HFF-Myc (cell line): ENCODE measurements around the gene SRSF12.

ENCODE experiments used
- DNase-seq: peaks from one replicate; pipeline ENCODE4 v3.0.0-alpha.2; 2011; ENCODE audit warnings: low read depth; ENCODE audit errors: extremely low read depth
- H3K4me3 ChIP-seq: replicated peaks from 2 replicates; pipeline ENCODE4 v1.5.1; 2011; ENCODE audit warnings: low read depth, mild to moderate bottlenecking, control low read depth, low read length
- TF ChIP-seq, protein P1 (sequence below): IDR thresholded peaks from 2 replicates; pipeline ENCODE4 v1.5.1; 2012; ENCODE audit warnings: mild to moderate bottlenecking, low read depth, low read length, control low read depth; ENCODE audit errors: missing control alignments

SRSF12 gene

GRCh38 chr6:89100114-89100513, 17.8 kb downstream of the SRSF12 start:
- TF ChIP-seq, protein P1, sequence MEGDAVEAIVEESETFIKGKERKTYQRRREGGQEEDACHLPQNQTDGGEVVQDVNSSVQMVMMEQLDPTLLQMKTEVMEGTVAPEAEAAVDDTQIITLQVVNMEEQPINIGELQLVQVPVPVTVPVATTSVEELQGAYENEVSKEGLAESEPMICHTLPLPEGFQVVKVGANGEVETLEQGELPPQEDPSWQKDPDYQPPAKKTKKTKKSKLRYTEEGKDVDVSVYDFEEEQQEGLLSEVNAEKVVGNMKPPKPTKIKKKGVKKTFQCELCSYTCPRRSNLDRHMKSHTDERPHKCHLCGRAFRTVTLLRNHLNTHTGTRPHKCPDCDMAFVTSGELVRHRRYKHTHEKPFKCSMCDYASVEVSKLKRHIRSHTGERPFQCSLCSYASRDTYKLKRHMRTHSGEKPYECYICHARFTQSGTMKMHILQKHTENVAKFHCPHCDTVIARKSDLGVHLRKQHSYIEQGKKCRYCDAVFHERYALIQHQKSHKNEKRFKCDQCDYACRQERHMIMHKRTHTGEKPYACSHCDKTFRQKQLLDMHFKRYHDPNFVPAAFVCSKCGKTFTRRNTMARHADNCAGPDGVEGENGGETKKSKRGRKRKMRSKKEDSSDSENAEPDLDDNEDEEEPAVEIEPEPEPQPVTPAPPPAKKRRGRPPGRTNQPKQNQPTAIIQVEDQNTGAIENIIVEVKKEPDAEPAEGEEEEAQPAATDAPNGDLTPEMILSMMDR: no peak
- no peak for DNase-seq
- H3K4me3 ChIP-seq: no peak overlapping the region

- DNase-seq: no peak
- TF ChIP-seq, protein P1: no peak
These were observed 19.4 kb downstream of the SRSF12 start for GRCh38 chr6:89098461-89098860.

DNA sequence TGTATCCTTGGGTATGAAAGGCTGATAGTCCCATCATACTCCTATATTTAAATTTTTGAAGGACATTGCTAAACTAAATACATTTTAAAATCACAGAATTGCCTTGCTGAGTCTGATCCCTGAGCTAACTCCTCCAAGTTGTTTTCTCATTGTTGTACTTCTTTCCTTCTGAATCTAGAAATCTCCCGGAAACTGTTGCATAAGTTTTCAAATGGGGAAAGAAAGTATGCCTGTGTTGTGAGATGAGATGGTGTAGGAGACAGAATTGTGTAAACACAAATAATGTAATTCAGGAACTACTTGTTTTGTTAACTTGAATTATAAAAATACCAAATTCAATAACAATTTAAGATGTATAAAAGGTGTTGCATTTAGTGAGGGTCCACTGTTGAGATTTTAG, 30.0 kb downstream of the SRSF12 start:
- TF ChIP-seq, protein P1: no peak
- no peak for DNase-seq

More at GRCh38 chr6:89098461-89098860, 19.4 kb downstream of the SRSF12 start:
- no peak overlapping the region for H3K4me3 ChIP-seq

GRCh38 chr6:89085409-89086205, 32.3 kb downstream of the SRSF12 start:
- DNase-seq: no peak

More for the DNA sequence above, 30.0 kb downstream of the SRSF12 start:
- no peak overlapping the region for H3K4me3 ChIP-seq

GRCh38 chr6:89084954-89085353, 32.9 kb downstream of the SRSF12 start:
- no peak for DNase-seq
- no peak overlapping the region for H3K4me3 ChIP-seq
- TF ChIP-seq, protein P1: no peak

More at GRCh38 chr6:89085409-89086205, 32.3 kb downstream of the SRSF12 start:
- no peak overlapping the region for H3K4me3 ChIP-seq
- TF ChIP-seq, protein P1: no peak

- TF ChIP-seq, protein P1: no peak
- H3K4me3 ChIP-seq: no peak overlapping the region
- DNase-seq: no peak
These were observed 33.3 kb downstream of the SRSF12 start for GRCh38 chr6:89084542-89084941.
